GM21390 (cell line): ENCODE data around the gene ADCY3.

ENCODE experiments used
- ATAC-seq: cut with Tn5 transposase; IDR thresholded peaks from one replicate; pipeline ENCODE4 v1.9.1; 2021; ENCODE audit not compliant: unreplicated experiment

ADCY3 gene

DNA sequence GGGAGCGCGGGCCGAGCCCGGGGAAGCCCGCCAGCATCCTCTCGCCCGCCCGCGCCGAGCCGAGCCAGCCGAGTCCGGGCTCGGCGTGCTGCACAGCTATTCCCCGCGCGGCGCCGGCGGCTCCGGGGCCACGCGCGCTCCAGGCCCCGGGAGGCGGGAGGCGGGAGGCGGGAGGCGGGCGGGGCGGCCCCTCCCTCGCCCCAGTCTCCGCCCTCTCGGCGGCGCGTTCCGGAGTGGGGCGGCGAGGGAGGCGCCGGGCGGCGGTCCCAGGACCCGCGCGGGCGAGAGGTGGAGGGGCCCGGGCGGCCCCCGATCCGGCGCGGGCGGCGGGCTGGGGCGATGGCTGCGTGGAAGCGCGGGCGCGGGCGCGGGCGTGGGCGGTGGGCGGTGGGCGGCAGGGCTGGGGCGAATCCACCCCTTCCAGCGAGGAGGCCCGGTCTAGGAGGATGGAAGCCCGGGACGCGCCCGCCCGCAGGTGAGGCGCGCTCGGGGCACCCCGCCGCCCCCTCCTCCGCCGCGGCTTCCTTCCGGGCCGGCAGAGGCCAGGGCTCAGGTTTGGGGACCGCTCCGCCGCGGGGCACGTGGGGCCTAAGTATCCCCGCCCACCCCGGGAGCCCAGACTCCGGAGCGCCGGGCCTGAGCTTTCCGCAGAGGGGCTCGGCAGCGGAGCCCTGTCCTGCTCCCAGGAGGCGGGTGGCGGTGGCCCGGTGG is at the start of gene ADCY3:
ADCY3 (minus strand) TSS at position 140 of the 711 bp plus-strand sequence. CDS start 1,250 bp downstream, outside the sequence.
- ATAC-seq = peak; percentile 62

DNA sequence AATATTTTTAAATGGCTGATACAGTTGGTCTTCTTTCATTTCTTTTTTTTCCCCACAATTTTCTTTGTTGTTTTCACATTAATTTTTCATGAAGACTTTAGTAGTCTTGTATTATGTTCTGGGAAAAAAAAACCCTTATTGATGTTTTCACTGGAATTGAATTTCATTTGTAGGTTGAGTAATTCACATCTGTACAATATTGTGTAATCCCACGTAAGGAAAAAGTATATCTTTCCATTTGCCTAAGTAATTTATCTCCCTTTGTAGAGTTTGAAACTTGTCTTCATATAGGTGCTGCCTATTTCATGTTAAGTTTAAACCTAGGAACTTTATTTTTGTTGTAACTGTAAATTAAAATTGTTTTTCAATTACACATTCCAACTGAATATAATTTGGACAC is 49.7 kb upstream of the ADCY3 start:
- ATAC-seq = no peak

DNA sequence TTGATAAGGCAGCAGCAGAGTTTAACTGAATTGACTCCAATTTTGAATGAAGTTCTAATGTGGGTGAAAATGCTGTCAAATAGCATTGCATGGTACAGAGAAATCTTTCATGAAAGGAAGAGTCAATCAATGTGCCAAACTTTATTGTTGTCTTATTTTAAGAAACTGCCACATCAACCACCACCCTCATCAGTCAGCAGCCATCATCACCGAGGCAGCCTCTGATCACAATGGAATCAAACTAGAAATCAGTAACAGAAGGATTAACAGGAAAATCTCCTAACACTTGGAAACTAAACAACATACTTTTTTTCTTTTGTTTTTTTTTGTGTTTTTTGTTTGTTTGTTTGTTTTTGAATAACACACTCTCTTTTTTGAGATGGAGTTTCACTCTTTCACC is 41.9 kb upstream of the ADCY3 start:
- ATAC-seq = no peak

DNA sequence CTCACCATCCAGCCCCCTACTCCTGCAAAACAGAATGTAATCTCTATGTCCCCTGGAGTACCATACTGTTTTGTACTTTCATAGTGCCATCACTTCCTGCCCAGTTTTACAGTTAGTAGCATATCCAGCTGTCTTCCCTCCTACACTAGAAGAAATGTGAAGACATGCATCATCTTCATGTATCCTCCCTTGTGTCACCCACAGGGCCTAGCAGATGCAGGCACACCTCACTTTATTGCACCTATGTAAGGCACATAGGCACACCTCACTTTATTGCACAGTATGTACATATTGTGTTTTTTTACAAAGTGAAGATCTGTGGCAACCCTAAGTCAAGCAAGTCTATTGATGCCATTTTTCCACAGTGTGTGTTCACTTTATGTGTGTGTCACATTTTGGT is 39.7 kb upstream of the ADCY3 start:
- no peak for ATAC-seq

DNA sequence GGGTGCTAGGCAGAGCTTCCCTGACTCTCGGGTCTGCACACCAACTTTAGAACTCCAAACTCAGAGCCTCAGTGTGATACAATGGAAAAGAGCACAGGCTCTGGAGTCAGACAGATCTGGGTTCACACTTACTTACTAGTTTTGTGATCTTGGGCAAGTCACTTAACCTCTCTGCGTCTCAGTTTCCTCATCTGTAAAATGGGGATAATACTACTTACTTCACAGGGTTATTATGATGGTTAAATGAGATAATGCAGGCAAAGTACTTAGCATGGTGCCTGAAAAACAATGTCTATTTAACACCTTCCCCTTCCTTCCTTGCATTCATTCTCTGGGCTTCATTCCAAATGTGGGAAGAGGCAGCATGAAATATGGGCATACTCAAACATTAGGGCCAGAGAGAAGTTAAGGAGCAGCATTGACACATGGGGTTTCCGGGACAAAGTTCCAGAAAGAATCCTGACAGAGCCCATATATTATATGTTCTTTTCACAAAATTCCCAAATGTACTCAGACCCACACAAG is 38.4 kb upstream of the ADCY3 start:
- no peak for ATAC-seq

DNA sequence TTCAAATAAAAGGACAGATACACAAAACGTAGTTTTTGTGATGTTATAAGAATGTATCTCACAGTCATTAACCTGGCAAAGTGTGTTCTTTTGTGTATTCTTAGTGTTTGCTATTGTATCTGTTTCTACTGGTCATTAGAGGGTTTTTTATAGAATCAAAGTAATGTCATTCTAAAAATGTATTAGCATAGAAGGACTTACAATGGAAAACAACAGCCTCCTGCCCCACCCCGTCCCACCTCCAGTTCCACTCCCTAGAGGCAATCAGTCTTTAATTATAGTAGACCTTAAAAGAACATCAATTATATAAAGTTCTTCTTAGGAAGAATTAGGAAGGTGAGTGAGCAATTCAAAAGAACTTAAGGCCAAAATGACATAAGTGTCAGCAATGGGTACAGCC is 37.9 kb upstream of the ADCY3 start:
- no peak for ATAC-seq

DNA sequence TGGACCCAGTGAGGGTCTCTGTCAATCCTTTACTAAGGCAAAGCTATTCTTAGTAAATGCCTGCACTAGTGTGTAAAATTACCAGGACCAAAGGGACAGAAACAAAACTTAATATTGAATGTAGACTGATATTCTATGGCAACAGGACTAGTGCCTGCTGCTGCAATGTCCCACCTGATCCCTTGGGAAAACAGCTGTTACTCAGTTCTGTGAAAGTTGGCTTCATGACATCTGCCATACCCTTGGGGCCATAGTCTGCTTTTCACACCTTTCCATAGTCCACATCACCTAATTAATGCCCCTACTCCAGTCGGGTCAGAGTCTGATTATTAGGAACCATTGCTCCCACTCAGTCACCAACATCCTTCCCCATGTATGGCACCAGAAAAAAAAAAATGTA is 37.2 kb upstream of the ADCY3 start:
- no peak for ATAC-seq

DNA sequence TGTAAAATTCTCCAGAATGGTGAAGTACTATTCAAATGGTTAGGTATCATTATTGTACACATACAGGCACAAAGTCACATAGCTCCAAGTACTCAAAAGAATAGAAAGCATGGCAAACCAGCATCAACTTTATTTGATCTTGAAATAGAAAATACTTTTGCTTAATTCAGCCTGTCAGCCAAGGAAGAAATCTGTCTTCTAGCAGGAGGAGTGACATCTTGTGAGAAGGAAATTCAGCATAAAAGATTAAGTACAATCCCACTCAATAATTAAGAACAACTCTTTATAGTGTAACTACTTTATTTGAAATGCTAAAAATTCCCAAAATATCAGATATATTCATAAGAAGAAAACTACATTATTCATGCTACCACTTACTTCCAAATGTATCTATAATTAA is 35.9 kb upstream of the ADCY3 start:
- ATAC-seq = no peak

DNA sequence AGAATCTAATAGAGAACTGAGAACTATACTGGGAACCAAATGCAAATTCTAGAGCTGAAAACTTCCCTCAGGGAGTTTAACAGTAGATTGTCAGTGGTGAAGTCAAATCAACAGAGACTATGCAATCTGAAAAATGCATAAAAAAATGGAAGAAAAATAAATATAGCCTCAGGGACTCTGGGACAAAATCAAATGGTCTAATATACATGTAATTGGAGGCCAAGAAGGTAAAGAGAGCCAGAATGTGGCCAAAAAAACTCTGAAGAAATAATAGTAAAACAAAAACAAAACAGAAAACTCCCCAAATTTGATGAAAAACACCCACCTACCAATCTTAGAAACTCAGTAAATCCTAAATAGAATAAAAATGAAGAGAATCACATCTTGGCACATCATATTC is 35.2 kb upstream of the ADCY3 start:
- ATAC-seq = no peak

DNA sequence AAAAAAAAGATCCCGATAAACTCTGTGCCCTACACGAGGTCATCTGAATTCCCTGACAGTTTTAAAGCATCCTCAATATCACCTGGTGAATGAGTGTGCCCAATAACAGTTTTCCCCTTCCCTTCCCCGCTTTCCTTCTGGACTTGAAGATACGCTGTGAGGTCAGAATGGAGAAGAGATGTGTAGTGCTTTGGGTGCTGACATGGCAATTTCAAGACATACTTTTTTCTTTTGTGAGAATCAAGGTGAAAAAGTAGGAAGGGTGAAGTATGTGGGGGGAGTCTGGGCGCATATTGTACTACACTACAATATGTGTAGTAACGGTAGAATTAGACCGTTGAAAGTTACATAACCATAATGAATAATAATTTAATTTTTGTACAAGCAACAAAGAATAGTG is 30.1 kb upstream of the ADCY3 start:
- ATAC-seq = no peak

DNA sequence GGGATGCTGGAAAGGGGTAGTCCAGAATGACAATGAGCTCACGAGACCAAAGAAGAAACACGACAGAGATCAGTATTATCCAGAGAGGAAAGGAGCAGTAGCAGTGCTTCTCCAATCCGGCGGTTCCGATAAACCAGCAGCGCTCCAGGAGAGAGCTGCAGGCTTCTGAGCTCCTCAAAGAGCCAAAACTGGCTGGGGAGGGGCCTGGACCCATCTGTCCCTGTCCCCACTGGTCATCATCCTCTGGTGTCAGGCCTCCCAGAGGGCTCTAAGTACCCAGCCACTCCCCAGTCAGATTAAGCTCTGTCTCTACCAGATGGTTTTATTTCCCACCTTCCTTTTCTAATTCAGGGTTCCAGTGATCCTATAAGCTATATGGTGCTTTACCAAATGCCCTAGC is 28.5 kb upstream of the ADCY3 start:
- no peak for ATAC-seq

DNA sequence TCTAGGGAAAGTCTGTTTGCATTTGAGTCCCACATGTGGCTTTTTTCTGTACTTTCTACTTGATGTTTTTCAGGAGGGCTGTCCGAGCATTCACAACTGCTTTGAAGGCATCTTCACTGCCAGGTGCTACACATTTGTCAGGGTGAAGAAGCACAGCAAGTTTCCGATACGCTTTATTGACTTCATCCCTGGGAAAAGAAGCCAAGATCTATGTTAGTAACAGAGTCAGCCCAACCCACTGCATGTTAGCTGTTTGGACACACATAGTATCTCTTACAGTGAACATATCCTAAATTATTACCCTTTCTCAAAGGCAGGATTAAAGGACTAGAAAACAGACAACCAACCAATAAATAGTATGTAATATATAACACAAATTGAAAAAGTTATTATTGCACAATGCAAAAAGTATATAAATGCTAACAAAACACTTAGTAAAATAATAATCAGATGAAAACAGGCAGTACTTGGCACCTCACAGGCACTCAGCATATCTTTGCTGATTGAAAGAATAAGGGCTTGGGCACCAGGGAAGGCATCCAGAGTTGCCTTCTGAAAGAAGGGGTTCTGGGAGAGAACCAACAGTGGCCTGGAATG is 27.6 kb upstream of the ADCY3 start:
- ATAC-seq = no peak

DNA sequence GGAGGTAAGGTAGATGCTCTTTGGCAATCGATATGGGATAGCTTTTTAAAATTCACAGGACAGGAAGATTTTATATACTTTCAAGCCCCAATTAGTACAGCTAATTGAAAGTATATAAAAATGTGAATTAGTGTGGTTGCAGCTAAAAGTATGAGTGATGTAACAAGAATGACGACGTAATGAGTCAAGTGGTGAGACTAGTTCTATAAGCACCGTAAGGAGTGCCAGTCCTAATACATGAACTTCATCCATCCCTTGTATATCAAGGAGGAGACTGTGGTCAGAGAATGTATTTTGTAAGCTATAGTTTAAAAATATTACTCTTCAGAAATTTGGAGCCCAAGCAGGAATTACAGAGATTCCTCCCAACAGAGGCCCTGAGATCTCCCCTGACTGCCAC is 25.9 kb upstream of the ADCY3 start:
- no peak for ATAC-seq

DNA sequence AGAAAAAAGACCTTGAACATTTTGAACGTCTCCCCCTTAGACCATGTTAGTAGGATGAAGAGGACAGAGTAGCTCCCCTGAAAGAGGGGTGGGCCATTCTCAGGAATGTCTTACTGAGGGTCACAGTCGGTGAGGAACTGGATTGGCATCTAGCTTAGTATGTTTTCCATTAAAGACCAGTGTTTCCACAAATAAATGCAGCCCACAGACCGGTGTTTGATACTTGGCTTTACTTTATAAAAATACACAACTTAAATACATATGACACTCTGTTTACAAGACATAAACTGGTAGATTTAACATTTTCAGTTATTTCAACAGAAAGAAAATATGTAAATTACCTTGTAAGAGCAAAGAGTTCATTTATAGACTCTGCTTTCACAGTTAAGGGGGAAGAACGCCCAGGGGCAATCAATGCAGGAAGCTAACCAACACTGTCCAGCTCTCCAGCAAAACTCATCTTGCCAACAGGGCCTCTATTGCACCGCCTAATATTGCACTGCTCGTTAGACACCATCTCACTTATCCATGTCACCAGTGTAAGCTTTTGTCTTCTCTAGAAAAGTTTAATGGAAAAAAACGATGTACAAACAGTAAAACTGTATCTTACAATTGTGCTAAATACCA is 23.5 kb upstream of the ADCY3 start:
- ATAC-seq = no peak

DNA sequence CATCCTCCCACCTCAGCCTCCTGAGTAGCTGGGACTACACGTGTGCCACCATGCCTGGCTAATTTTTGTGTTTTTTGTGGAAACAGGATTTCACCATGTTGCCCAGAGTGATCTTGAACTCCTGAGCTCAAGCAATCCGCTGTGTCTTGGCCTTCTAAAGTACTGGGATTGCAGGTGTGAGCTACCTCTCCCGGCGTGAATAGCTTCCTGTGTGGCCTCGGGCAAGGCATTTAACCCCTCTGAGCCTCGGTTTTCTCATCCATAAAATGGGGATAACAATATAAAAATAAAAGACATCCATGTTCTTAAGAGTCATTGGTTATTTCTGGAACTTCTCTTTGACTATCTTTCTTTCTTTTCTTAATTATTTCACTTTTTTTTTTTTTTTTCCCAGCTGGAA is 19.3 kb upstream of the ADCY3 start:
- ATAC-seq = no peak

DNA sequence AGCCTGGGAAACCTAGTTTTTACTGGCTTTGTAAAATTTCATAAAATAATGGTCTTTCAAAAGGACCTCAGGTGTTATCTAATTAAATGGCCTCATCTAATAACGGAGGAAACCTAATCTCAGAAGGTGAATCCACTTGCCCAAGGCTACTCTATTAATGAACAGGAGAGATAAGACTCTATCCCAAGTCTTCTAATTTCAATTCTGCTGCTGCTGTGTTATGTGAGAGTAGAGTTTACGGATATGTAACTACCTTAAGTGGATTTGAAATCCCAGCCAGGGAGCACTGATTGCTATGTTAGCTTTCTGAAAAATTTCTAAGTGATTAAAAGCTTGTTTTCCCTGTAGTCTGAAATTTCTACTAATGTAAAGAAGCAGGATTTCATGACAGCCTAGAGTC is 17.2 kb upstream of the ADCY3 start:
- no peak for ATAC-seq

DNA sequence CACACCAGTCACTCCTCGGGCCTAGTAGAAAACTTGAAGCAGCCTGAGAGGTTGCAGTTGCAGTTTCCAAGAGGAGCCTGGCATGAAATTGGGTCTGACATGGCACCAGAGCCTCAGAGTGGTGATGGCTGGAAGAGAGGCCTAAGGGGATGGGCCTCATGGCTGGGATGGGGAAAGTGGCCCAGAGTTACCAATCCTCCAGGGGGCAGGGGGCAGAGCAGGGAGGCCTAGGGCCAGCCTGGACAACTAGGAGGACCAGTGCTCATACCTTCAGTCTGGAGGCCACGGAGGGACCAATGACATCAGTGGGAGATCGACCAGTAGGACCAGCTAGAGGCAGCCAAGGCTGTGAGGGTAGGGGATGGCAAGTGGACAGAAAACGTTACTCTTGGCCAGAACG is 15.1 kb upstream of the ADCY3 start:
- ATAC-seq = no peak

DNA sequence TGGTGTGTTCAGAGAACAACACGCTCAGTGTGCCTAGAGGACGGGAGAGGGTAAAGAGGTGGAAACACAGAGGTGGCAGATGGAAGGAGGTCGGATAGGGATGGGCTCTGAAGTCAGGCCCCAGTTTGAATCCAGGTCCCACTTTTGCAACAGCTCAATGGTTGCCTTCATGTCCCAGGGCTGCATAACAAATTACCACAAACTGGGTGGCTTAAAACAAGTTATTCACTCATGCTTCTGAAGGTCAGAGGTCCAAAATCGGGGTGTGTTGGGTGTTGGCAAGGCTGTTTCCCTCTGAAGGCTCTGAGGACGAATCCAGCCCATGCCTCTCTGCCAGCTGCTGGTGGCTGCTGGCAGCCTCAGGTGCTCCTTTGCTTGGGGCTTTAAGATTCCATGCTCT is 12.7 kb upstream of the ADCY3 start:
- ATAC-seq = no peak

DNA sequence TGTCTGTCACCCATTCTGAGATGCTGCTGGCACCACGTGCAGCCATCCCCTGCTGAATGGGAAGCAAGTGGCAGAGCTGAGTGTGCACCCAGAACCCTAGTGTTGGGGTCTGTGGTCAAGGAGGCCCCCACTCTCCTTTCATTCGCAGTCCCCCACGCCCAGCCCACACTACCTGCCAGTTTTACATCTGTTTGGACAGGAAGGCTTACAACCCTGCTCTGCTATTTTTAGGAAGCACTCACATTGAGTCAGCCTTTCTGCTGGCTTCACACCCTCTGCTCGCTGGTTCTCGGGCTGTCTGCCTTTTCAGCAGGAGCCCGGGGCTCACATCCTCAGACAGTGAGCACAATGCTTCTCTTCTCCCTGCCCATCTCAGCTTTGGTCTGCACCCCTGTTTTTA is 10.7 kb upstream of the ADCY3 start:
- peak; percentile 81 for ATAC-seq

DNA sequence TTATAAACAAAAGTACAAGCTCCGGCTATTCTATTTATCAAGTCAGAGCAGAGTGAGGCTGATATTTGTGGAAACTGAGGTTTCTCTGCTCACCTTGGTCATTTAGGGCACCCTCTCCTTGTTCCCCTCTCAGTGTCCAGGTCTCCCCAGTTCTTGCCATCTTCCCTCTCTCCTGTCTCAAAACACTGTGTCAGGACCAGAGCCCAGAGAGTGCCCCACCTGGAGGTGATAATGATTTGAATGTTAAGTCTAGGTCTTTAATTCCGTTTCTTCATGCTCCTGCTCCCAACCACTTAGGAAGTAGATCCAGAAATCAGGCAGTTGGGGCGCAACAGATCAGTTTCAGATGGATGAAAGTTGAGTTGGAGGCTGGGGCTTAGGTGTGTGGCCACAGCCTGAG is 9.2 kb upstream of the ADCY3 start:
- ATAC-seq = no peak

DNA sequence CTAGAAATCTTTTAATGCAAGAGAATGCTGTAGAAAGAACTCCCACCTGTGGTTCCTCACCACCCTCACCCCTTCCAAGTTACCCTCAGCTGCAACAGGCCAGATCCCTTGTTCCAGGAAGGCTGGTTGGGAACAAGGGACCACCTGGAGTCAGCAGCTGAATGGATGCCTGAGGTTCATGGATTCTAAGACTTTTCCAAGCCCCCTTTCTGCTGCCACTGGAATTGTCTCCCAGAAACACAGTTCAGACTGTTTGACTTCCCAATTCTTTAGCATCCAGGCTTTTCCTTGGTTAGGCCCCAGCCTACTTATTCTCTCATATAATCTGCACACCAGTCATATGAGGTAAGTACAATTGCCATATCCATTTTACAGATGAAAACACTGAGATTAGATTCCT is 8.0 kb upstream of the ADCY3 start:
- no peak for ATAC-seq

DNA sequence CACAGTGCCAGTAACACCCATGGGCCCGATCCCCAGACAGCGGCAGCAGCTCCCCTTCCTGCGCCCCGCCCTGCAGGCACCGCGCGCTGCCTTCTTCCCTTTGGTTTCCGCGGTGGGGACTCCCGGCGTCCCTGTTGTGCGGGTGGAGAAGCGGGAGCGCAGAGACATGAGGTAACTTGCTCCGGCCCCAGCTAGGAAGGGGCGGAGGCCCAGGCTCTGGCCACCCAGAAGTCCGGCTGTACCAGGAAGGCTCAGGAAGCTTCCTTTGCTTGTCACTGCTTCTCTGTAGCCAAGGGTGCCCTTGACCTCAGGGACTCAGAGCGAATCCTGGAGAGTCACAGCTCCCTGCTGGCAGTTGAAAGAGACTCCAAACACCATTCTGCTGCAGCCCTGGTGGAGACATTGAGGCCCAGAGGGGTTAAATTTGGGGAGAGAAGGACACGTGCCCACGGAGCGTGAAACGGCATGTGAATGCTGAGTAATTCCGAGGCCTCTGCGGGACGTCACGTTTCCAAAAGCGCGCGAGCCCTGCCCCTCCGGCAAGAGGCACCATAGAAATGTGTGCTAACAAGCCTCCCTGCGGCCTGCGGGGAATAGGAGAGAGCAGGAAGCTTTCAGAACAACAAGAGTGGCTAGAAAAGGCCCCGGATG is 6.7 kb upstream of the ADCY3 start:
- ATAC-seq = no peak
